Stimulated activated CD4-positive, alpha-beta T cell treated with anti-CD3 and anti-CD28 coated beads, Interleukin-4, amount 100 ng/mL, for 1 hour (primary cell): ENCODE data around the gene CAMK2A.

Experiments used
- DNase-seq: peaks from one replicate; pipeline ENCODE4 v3.0.0-alpha.2; 2020

Gene CAMK2A

DNA sequence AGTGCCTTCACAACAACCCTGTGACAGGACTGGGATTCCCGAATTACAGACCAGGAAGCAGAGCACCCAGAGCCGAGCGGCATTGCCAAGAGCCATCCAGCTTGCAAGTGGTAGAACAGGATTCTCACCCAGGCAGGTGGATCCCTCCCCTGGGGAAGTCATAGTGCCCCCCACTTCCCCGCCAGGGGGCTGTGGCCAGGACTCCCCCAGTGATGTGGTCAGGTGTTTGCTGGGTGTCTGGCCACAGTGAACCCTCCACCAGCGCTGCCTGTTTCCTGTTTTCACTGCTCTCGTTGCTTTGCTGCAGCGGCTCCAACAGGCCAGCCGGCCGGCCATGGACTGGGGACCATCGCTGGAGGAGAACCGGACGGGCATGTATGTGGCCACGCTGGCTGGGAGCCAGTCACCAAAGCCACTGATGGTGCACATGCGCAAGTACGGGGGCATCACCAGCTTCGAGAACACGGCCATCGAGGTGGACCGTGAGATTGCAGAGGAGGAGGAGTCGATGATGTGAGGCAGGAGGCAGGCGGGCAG lies 80.4 kb downstream of the CAMK2A start:
- no peak for DNase-seq

DNA sequence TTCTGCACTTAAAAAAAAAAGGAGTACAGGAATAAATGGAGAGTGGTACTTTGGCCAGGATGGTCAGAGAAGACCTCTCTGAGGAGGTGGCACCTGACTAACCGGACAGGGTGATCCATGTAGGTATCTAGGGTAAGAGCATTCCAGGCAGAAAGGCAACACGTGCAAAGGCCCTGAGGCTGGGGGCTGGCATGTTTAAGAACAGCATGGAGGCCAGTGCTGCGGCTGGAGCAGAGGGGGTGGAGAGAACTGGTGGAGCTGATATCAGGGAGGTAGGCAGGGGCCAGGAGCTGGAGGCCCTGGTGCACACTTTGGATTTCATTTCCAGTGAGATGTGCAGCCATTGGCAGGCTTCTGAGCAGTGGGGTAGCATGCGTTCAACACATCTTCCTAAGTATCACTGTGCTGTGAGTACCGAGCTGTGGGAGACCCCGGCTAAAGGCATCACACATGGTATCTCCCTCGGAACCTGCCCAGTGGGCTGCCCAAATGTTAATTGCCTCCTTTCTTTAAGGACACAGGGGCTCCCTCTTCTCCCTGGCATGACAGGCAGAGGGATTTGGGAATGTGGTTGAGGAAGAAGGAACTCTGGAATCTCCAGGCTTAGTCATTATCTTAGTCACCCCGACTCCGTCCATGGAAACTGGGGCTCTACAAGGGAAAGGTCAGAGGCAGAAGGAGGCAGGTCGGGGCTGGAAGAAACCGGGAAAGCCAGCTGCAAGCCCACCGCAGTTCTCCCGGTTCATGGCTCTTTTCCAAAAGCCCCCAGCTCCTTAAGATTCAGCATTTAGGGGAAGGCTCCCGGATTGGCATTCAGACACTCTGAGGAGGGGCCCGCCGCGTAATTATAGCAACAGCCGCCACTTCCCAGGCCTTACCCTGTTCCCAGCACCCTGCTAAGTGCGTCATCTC lies 81.1 kb downstream of the CAMK2A start:
- DNase-seq: no peak

DNA sequence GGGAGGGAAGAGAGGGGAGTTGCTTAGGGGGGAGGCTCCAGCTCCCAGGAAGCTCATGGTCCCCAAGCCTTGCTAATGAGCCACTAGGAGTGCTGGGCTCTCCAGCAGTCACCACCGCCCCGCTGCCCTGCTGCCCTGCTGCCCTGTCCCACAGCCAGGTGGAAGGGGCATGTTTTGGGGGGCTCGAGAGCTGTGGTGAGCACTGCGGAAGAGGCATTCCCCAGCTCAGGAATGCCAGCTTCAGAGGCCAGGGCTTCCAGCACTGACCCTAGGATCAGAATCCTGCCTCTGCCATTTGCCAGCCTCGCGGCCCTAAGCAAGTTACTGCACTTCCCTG lies 82.8 kb downstream of the CAMK2A start:
- no peak for DNase-seq

DNA sequence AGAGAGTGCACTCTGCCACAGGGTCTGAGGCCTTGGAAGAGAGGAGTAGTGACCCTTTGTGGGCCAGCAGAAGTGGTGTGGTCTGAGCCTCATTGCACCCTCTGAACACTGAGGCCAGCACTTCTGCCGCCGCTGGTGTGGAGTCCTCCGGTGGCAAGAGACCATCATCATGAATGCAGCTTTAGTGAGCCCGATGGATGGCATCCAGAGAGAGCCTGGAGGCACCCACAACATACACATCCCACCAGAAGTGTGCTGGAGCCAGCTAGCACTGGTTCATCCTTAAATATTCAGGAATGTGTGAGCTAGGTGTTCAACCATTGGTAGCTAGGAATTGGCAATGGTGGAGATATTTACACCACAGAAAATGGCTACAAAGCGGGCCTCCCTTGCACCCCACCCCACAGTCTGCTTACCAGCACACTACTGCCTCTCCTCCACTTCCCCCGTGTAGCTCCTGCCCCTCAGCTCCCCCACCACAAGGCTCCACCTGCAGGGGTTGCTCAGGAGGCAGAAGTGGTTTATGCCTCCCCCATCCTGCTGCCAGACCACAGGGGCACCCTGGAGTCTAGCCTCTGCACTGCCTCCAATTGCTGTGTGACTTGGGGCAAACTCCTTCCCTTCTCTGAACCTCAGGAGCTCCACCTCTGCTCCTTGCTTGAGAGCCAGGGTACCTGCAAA lies 83.3 kb downstream of the CAMK2A start:
- DNase-seq: no peak

DNA sequence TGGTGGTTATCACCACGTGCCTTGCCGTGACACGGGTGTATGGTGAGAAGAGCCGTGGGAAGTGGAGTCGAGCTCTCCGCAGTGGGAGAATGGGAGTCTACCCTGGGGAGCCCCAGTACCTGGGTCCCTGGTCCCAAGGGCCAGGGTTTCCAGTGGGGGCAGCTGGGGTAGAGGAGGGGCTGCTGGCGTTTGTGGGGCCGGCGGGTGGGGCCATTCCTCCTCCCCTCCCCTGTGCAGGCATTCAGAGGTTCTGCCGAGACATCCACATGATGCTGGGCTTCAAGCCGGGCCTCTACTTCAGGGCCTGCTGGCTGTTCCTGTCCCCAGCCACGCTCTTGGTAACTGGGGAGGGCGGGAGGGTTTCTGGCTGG lies 85.0 kb downstream of the CAMK2A start:
- no peak for DNase-seq

DNA sequence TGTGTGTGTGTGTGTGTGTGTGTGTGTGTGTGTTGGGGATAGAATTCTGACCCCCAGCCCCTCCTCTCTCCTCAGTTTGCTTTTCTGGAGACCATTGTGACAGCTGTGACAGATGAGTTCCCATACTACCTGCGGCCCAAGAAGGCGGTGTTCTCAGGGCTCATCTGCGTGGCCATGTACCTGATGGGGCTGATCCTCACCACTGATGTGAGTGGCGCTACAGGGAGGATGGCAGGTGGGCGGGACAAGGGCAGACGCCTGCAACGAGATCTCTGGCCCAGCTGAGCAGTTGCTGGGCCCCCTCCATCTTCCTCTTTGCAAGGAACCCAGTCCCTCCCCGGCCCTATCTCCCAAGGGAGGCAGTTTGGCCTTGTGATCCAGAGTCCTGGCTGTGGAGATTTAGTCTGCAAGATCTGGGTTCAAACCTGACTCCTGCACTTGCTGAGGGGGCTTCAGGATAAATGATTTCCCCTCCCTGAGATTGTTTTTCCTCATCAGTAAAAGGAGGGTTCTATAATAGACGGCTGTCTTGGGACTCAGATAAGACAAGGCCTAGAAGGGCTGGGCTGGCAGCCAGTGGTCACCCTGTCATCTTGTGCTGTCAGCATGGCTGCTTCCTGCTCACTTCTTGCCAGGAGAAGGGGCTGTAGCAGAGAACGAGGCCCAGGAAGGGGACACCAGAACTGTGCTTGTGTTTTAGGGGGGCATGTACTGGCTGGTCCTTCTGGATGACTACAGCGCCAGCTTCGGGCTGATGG lies 85.6 kb downstream of the CAMK2A start:
- DNase-seq: no peak

DNA sequence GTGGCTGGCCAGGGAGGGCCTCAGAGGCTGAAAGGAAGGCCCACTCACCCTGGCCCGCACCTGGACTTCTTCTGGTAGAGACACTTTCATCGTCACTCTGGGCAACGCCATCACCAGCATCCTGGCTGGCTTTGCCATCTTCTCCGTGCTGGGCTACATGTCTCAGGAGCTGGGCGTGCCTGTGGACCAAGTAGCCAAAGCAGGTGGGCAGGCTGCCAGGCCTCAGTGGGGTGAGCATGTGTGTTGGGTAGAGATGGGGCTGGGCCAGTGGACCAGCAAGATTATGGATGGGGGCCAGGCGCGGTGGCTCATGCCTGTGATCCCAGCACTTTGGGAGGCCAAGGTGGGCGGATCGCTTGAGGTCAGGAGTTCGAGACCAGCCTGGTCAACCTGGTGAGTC lies 87.1 kb downstream of the CAMK2A start:
- no peak for DNase-seq

DNA sequence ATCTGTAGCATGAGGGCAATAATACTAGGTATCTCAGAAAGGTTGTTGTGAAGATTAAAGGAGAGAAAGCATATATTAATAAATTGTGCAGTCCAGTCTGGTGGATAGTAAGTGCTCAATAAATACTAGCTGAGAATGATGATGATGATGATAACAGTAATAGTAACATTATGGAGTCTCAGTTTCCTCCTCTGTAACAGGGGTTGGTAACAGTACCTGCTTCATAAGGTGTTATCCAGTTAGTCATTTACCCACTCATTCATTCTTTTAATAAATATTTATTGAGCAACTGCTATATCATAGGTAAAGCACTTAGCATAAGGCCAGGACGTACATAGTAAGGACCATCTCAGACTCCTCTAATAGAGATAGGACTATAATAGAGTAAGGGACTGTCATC lies 92.1 kb downstream of the CAMK2A start:
- DNase-seq: no peak

DNA sequence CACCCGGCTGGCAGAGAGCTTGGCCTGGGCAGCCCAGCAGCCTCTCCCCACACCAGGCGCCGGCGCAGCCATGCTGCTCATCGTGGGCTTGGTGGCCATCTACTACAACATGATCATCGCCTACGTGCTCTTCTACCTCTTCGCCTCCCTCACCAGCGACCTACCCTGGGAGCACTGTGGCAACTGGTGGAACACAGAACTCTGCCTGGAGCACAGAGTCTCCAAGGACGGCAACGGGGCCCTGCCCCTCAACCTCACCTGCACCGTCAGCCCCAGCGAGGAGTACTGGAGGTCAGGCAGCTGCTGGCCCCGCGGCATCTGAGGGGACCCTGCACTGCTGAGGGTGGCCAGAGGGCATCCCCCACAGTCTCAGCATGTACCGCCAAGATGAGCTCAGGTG lies 92.6 kb downstream of the CAMK2A start:
- DNase-seq: no peak

DNA sequence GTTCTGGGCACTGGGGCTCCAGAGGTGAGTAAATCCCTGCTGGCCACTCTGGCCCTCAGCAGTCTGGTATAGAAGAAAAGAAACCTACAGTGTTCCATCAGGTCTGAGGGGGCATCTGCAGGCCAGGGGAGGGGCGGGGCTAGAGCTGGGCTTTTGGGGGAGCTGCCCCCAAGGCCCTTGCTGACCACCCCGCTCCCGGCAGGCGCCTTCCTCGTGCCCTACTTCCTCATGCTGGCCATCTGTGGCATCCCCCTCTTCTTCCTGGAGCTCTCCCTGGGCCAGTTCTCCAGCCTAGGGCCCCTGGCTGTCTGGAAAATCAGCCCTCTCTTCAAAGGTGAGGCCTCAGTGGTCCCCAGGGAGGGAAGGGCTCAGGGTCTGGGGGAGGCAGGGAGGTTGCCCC lies 93.1 kb downstream of the CAMK2A start:
- DNase-seq: no peak

DNA sequence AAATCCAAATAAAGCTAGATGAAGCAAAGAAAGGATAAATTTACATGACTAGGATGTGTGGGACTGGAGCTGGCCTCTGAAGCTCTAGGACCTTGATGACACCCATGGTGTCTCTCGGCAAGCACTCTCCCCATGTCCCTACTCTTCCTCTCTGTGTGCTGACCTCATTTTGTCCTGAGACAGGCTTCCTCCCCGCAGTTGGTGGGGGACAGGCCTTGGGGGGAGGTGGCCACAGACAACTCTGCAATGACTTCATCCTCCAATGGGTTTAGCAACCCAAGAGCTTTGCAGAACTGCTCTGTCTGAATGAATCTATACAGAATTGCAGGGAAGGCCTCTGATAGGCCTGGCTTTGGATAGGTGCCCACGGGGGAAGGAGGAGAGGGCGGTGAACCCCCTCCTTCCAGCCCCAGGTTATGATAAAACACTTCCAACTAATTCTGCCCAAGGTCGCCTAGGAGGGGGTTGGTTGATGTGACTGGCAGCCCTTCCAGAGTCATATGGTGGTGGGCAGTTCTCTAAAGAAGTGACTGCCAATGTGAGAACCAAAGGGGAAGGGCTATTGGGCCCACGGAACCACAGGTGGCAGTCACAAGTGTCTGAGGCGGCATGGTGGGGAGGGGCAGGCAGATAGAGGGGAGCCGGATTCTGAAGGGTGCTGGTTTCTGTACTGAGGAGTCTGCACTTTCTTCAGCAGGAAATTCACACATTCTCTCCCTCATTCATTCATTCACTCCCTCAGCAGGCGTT lies 93.7 kb downstream of the CAMK2A start:
- DNase-seq: no peak

DNA sequence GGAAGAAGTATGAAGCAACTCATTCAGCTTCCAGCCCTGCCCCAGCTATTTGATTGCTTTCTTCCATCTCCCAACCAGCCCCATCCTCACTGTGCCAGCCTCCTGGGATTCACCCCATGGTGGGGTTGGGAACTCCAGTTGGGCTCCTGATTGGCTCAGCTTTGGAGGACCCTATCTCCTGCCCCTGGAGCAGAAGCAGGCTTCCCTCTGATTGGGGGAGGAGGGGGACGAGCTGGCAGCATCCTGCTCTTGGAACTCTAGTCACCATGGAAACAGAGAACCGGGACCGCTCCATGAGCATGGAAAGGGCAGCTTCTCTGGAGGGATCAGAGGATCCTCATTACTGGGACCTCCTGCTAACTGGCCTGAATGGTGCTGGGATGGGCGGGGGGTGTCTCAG lies 97.1 kb downstream of the CAMK2A start:
- no peak for DNase-seq

DNA sequence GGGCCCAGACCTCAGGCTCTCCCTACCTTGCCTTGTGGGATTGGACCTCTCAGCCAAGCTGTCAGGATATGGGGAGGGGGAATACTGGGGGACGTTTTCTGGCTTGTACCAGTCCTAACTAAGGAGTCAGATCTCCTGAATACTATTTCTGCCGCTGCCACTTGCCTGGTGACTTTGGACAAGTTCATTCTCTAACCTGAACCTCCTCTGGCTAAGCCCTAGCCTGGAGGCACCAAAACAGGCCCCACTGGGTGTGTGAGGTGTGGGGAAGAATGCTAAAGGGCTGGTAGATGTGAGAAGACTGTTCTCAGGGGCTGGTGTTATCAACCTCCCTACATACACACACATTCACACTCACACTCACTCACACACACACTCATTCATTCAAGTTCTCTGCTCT lies 98.6 kb downstream of the CAMK2A start:
- DNase-seq: no peak

DNA sequence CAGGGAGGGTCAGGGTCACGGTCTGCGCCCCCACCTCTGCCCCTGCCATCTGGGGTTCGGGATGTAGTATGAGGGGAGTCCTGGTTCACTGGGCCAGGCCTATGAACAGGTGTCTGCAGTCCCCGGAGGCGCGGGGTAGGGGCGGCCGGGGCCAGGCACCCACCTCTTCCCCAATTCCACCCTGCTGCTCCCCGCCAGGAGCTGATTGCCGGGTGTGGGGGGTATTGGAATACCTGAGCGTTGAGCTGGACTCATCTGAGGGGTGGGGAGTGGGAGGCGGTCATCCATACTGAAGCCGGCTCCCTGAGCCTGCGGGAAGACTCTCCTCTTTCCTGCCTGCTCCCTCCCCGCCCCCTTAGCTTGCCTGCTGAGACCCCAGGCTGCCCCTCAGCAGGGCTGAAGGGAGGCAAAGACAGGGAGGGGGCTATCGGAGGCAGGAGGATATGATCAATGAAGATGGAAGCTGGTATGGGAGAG lies 99.0 kb downstream of the CAMK2A start:
- DNase-seq: no peak

DNA sequence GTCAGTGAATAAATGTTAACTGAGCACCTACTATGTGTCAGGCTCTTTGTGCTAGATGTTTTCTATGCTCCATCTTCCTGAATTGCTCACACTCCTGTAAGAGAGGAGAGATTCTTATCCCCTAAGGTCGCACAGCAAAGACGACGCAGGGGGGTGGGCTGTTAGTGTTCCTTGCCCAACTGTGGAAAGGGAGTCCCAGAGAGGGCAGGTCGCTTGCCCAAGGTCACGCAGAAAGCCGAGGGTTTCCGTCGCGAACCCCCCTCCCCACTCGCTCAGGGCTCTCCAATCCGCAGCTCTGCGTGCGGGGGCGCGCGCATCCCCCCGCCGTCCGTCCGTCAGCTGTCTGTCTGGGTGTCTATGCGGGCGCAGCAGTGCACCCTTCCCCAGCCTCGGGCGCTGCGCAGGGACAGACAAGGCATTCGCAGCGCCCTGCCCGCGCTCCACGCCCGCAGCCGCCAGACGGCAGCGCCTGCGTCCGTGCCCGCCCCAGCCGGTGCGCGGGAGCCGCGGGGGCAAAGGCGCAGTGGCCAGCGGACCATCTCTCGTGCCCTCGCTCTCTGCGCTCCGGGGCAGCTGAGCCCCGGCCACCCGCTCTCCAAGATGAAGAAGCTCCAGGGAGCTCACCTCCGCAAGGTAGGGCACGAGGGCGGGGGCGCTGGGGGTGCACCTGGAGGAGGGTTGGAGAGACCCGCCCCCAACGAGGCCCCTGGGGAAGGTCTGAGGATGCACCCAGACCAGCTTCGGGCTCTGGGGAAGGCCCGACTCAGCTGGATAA lies 99.7 kb downstream of the CAMK2A start, which contains the start of gene SLC6A7:
Gene SLC6A7, plus strand, starts transcription at position 335 of the 775 bp plus-strand sequence. Its CDS starts 266 bp downstream, at position 601.
- DNase-seq: no peak

DNA sequence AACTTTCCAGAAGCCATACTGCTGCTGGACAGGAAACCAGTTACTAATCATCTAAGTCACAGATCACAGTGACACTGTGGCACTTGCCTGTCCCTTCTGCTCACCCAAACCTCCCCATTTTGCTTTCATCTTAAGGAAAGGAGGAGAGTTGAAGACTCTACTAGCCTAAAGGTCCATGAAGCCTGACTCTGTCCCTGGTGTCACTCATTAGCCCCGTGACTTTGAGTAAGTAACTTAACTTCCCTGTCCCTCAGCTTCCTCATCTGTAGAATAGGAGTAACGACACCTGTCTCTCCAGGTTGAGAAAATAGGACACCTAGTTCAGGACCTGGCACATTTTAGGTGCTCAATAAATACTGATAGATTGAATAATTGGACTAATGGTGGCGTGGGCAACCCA lies 100.2 kb downstream of the CAMK2A start:
- DNase-seq: no peak

DNA sequence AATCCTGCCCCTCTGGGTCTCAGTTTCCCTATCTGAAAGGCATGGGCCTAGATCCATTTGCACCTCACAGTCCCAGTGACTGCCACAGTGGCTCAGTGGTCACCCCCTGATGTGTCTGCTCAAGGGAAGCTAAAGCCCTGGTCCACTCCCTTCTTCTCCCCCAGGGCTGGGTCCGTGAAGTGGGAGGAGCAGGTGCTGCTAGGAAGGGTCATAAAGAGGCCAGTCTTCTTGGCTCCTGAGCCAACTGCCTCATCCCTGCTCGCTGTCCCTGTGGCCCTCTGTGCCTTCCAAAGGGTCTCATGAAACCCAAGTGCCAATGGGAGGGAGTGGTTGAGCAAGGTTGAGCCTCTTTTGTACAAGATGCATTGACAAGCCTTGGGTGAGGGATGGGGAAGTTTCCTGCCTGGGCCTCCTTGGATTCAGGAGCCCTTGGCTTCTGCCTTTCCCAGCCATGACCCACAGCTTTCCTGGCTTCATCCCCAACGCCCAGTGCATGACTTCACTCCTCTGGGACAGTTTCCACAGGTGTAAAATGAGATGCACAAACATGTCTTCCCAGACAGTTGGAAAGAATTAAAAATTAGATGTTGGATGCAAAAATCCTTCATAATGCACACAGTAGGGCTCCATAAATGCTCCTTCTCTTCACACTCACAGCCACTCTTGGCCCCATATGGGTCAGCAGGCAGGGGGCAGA lies 101.3 kb downstream of the CAMK2A start:
- no peak for DNase-seq

DNA sequence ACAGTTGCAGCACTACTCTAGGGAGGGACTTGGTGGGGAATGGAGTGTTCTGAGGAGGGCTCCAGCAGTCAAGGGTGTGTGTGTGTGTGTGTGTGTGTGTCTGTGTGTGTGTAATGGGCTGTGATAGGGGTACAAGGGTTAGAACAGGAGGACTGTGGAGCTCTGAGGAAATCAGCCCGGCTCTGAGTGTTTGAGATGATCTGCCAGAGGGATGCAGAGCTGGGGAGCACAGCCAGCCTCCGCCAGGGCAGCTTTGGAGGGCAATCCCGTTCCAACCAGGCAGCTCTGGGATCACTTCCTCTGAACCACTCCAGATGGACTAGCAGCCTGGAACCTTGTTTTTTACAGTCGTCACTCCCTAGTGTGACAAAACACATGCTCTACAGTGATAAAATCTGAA lies 102.7 kb downstream of the CAMK2A start:
- DNase-seq: no peak

DNA sequence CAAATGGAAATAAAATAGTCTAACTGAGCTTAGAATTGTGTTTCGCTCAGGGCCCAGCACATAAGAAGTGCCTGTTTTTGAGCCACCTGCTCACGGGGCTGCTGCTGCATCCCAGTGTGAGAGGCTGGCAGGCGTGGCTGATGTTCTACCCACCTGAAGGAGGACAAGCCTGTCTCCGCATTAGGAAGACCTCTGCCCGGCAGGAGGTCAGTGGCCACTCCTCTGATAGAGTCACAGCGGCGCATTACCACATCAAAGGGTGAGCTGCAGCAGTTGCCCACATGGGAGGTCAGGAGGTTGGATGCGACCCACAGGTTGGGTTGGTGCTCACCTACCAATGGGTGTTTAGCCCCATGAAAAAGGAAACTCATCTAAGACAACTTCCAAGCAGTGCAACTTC lies 103.4 kb downstream of the CAMK2A start:
- no peak for DNase-seq

DNA sequence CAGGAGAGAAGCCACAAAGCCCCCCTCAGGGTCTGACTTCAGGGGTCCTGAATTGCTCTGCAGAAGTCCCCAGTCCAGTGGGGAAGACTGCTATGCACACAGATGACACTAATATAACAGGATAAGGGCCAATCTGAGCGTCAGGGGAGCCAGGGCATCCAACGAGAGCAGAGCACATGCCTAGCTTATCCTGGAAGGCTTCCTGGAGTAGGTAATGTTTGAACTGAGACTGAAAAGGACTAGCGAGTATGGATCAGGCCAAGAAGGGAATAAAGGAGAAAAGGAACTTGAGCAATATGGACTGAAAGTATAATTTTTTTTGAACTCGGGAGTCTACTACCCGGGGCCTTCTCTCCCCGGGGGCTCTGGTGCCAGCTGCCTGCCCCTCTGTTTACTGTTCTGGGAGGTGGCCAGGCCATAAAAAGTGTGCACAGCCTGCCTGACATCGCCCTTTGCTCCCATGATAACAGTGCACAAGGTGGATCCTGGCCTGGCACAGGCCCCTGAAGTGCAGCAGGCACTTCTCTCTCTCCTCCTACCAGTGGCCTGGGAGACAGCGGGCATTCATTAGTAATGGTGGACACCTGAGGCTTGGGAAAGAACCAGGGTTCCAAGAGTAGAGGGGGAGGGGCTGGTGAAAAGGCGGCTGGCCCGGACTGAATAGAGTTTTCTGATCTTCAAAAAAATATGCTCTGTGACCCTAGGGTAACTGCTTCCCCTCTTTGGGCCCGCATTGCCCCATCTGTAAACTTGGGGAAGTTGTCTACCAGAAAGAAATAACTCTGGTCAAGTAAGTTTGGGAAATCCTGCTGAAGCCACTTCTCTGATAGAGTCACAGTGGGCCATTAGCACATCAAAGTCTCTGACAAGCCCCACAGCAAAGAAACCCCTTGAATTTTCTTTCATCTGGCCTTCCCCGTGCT lies 104.3 kb downstream of the CAMK2A start:
- no peak for DNase-seq
